WERI-Rb-1 (cell line): Measurements from ENCODE around the gene HTATSF1.
A peak's percentile ranks its signal among the peaks of the same experiment; 100 is the strongest.

ENCODE experiments used
- DNase-seq: peaks from one replicate; pipeline ENCODE4 v3.0.0-alpha.2; 2020
- H3K27ac ChIP-seq: fragments of 250-450 bp; sonication (Bioruptor Pico); 2 replicates; pipeline ENCODE4 v1.5.1; 2020; ENCODE audit warnings: mild to moderate bottlenecking, moderate library complexity
- H3K27me3 ChIP-seq: fragments of 250-450 bp; sonication (Bioruptor Pico); 2 replicates; pipeline ENCODE4 v1.5.1; 2021; ENCODE audit warnings: mild to moderate bottlenecking, low read depth, moderate library complexity; ENCODE audit not compliant: insufficient read depth, severe bottlenecking
- H3K36me3 ChIP-seq: fragments of 250-450 bp; sonication (Bioruptor Pico); 2 replicates; pipeline ENCODE4 v1.5.1; 2020; ENCODE audit warnings: mild to moderate bottlenecking, moderate library complexity
- H3K4me3 ChIP-seq: 2 replicates; pipeline ENCODE4 v1.5.1; 2011; ENCODE audit warnings: low read depth, mild to moderate bottlenecking, control low read depth, low read length
- H3K9me3 ChIP-seq: fragments of 250-450 bp; sonication (Bioruptor Pico); 2 replicates; pipeline ENCODE4 v1.5.1; 2021; ENCODE audit warnings: mild to moderate bottlenecking, moderate library complexity; ENCODE audit not compliant: severe bottlenecking
- CTCF ChIP-seq: IDR thresholded peaks from 2 replicates; pipeline ENCODE4 v1.5.1; 2011; ENCODE audit warnings: low read depth, mild to moderate bottlenecking, control low read depth, inconsistent platforms, low read length

HTATSF1 gene

GRCh38 chrX:136487647-136488046 lies 9.7 kb upstream of the HTATSF1 start, which contains the start of gene BRS3:
Gene BRS3, plus strand, starts transcription at chrX:136487947. Its CDS starts 168 bp downstream, at chrX:136488115.
- Histone ChIP-seq H3K9me3 (no peaks in the 10 kb centered on the region), H3K36me3 (no peaks in the 10 kb centered on the region), H3K27me3 (peaks cover 64% of the 10 kb centered on the region), H3K27ac (no peak within 1 kb of the TSS), H3K4me3 (no peak within 1 kb of the TSS)
- no peak for TF ChIP-seq CTCF
- no peak for DNase-seq

DNA sequence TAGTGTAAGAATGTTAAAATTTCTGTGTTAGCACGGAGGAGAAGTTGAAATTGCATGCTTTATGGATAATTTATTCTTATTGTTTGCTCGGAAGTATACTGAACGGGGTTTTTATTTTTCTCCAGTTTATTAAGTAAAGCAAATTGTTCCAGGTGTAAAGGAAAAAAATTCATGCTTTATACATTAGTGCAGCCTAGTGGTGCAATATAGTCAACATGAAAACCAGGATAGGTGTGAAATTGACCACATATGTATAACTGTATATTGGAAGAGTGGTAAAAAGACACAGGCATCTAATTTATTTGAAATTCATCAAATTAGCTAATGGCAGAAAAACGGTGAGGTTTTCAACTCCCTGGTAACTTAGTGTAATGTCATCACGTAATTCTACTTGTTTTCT lies 8.7 kb upstream of the HTATSF1 start:
- Histone ChIP-seq H3K36me3 (no peaks in the 10 kb centered on the region), H3K4me3 (no peak overlapping the region), H3K27me3 (peaks cover 70% of the 10 kb centered on the region), H3K27ac (no peak overlapping the region), H3K9me3 (no peaks in the 10 kb centered on the region)
- DNase-seq: no peak
- TF ChIP-seq CTCF: no peak

DNA sequence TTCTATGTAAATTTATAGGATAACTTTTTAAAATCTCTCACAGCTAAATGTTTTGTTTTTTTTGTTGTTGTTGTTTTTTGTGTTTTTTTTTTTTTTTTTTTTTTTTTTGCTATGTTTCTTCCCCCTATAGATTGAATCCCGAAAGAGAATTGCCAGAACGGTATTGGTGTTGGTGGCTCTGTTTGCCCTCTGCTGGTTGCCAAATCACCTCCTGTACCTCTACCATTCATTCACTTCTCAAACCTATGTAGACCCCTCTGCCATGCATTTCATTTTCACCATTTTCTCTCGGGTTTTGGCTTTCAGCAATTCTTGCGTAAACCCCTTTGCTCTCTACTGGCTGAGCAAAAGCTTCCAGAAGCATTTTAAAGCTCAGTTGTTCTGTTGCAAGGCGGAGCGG lies 5.6 kb upstream of the HTATSF1 start:
- H3K9me3 ChIP-seq: no peaks in the 10 kb centered on the region
- no peak overlapping the region for H3K27ac ChIP-seq
- H3K27me3 ChIP-seq: peaks cover 71% of the 10 kb centered on the region
- no peak for DNase-seq
- TF ChIP-seq CTCF: no peak
- no peak overlapping the region for H3K4me3 ChIP-seq
- no peaks in the 10 kb centered on the region for H3K36me3 ChIP-seq

- DNase-seq: no peak
- H3K36me3 ChIP-seq: no peaks in the 10 kb centered on the region
- no peak overlapping the region for H3K27ac ChIP-seq
- no peak overlapping the region for H3K4me3 ChIP-seq
- no peak for TF ChIP-seq CTCF
- no peaks in the 10 kb centered on the region for H3K9me3 ChIP-seq
- peaks cover 62% of the 10 kb centered on the region for H3K27me3 ChIP-seq
These were observed 4.4 kb upstream of the HTATSF1 start for GRCh38 chrX:136493011-136493410.

DNA sequence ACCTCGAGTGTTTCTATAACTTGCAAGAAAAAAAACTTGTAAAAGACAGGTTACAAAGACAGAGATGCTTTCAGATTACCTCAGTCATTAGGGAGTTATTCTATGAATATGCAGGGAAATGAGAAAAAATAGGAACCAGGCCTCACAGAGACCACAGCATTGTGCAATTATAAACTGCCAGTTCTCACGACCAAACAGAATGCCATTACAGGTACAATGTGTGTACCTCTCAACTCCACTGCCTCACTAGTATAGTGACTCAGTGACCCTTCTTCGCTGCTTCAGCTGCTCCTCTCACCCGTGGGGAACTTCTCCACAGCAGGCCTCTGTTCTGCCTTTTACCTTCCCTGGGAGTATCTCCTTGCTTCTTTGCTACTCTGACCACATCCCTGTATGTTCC lies 2.3 kb upstream of the HTATSF1 start:
- TF ChIP-seq CTCF: no peak

DNA sequence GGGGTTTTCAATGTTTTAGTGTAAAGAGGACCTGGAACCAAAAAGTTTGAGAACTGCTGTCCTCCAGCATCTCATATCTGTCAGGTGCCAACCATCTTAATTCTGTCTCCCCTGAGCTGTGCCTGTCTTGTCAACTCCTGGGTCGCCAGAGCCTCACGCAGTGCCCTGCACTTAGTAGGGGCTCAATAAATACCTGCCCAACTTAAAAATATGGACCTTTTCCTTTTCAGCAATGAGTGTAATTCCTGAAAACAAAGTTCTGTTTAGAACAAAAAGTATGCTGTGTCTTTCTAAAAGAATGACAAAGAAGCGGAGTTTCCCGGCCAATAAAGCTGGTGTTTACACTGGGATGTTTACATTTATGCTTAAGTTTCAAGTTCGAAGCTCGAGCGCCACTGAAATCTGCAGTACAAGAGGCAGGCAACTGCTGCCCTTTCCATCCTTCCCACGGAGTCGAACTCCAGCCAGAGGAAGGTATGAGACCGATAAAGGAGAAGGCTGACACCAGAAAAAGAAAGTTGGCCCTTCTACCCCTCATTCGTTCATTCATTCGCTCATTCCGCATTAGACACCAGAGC lies 1.1 kb upstream of the HTATSF1 start:
- Histone ChIP-seq H3K27ac (peak overlapping the region; percentile 86), H3K36me3 (peaks cover 13% of the 10 kb centered on the region), H3K4me3 (peak overlapping the region; percentile 49), H3K9me3 (no peaks in the 10 kb centered on the region), H3K27me3 (peaks cover 29% of the 10 kb centered on the region)
- DNase-seq: no peak
- TF ChIP-seq CTCF: no peak

More for the DNA sequence above, 2.3 kb upstream of the HTATSF1 start:
- peaks cover 3% of the 10 kb centered on the region; the same call in 1 of the 2 replicates for H3K36me3 ChIP-seq
- no peaks in the 10 kb centered on the region for H3K9me3 ChIP-seq
- no peak for DNase-seq
- no peak overlapping the region for H3K27ac ChIP-seq
- peaks cover 42% of the 10 kb centered on the region for H3K27me3 ChIP-seq
- H3K4me3 ChIP-seq: no peak overlapping the region
